Lower leg skin (tissue), 3 donors: ENCODE results near the gene MORC2.

Source experiments
- POLR2A ChIP-seq, 2 donors: fragments of 450-650 bp; IDR thresholded peaks; one replicate each; pipeline ENCODE4 v1.6.1; 2016 to 2017; ENCODE audit warnings: antibody characterized with exemption in 2 of 2, mild to moderate bottlenecking in 1 of 2, moderate library complexity in 1 of 2
- TF ChIP-seq, protein P1 (sequence below), 3 donors: fragments of 450-650 bp; IDR thresholded peaks; one replicate each; pipeline ENCODE4 v1.5.1; 2016; ENCODE audit warnings: antibody characterized with exemption in 3 of 3, mild to moderate bottlenecking in 3 of 3, moderate library complexity in 2 of 3

DNA sequence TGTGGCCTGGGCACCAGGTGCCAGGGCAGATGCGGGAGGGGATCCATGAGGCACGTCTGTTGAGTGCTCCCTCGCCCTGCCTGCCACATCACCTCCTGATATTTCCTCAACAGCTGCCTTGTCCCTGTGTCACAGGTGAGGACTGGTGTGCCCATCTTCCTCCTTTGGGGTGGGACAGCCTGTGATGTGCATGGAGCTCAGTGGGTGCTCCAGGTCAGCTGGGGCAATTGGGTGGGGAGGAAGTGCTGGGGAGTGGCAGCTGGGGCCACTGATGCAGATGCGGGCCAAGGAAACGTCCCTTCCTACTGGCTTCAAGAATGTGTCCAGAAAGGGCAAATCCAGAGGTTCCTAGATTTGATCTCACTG, 83.6 kb downstream of the MORC2 start:
- TF ChIP-seq, protein P1, sequence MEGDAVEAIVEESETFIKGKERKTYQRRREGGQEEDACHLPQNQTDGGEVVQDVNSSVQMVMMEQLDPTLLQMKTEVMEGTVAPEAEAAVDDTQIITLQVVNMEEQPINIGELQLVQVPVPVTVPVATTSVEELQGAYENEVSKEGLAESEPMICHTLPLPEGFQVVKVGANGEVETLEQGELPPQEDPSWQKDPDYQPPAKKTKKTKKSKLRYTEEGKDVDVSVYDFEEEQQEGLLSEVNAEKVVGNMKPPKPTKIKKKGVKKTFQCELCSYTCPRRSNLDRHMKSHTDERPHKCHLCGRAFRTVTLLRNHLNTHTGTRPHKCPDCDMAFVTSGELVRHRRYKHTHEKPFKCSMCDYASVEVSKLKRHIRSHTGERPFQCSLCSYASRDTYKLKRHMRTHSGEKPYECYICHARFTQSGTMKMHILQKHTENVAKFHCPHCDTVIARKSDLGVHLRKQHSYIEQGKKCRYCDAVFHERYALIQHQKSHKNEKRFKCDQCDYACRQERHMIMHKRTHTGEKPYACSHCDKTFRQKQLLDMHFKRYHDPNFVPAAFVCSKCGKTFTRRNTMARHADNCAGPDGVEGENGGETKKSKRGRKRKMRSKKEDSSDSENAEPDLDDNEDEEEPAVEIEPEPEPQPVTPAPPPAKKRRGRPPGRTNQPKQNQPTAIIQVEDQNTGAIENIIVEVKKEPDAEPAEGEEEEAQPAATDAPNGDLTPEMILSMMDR (IDR thresholded peaks at IDR 0.05) = no peak
- TF ChIP-seq POLR2A (IDR thresholded peaks at IDR 0.05) = no peak
